SK-N-SH (cell line): ENCODE data around the gene CBFA2T2. TPM values are rescaled to one million over a fixed set of nuclear protein-coding genes. Genes with fewer than 3 reads are reported as not detected.

Source experiments
- CTCF ChIA-PET: fragments of 300-600, 350-600 bp; formaldehyde crosslinking; extraction: SDS; loops from one replicate; lab custom pipeline; 2021; lab: Yijun Ruan, JAX
- POLR2A ChIA-PET: fragments of 350-600 bp; sonication (Branson Sonifier 250); formaldehyde crosslinking; extraction: SDS; loops from one replicate; lab custom pipeline; 2020; ENCODE audit warnings: antibody characterized with exemption, inconsistent platforms; lab: Yijun Ruan, JAX
- DNase-seq: peaks from one replicate; pipeline ENCODE4 v3.0.0; 2012
- H2AFZ ChIP-seq: fragments of 200-600 bp; sonication (generic); 2 replicates; pipeline ENCODE4 v1.8.1; 2016; ENCODE audit warnings: antibody characterized with exemption, mild to moderate bottlenecking, low read depth
- H3F3A ChIP-seq: fragments of 200-600 bp; sonication (generic); replicated peaks from 2 replicates; pipeline ENCODE3; 2016; ENCODE audit warnings: antibody characterized with exemption, mild to moderate bottlenecking; ENCODE audit not compliant: insufficient read depth
- H3K27ac ChIP-seq, 2 experiments: fragments of 200-500 bp in 1 of 2; fragments of 200-600 bp in 1 of 2; sonication (Bioruptor generic) in 1 of 2; sonication (generic), shearing (Covaris generic) in 1 of 2; 2 replicates each; pipeline versions ENCODE4 v1.5.1 to v1.6.1; 2014 to 2016; ENCODE audit warnings: low read depth in 2 of 2, inconsistent platforms in 1 of 2, low read length in 1 of 2, mild to moderate bottlenecking in 1 of 2, mixed read lengths in 1 of 2
- H3K27me3 ChIP-seq: fragments of 200-600 bp; sonication (generic), shearing (Covaris generic); 2 replicates; pipeline ENCODE4 v1.6.1; 2016; ENCODE audit warnings: mixed run types; ENCODE audit not compliant: insufficient read depth
- H3K36me3 ChIP-seq, 2 experiments: fragments of 200-500 bp in 1 of 2; fragments of 200-600 bp in 1 of 2; sonication (Bioruptor generic) in 1 of 2; sonication (generic) in 1 of 2; replicated peaks in 1 of 2; 2 replicates each; pipeline versions ENCODE3 to v1.5.1; 2014 to 2016; ENCODE audit warnings: low read length in 1 of 2, mild to moderate bottlenecking in 1 of 2; ENCODE audit not compliant: insufficient read depth in 2 of 2, control insufficient read depth in 1 of 2
- H3K4me1 ChIP-seq, 2 experiments: fragments of 200-500 bp in 1 of 2; fragments of 200-600 bp in 1 of 2; sonication (Bioruptor generic) in 1 of 2; sonication (generic), shearing (Covaris generic) in 1 of 2; 2 replicates each; pipeline versions ENCODE4 v1.5.1 to v1.6.1; 2014 to 2016; ENCODE audit warnings: low read depth in 1 of 2, low read length in 1 of 2, mixed run types in 1 of 2; ENCODE audit not compliant: insufficient read depth in 2 of 2, control insufficient read depth in 1 of 2
- H3K4me2 ChIP-seq: fragments of 200-600 bp; sonication (generic), shearing (Covaris generic); 2 replicates; pipeline ENCODE4 v1.6.1; 2017; ENCODE audit warnings: mixed run types
- H3K4me3 ChIP-seq, 2 experiments: fragments of 200-500 bp in 1 of 2; fragments of 200-600 bp in 1 of 2; sonication (Bioruptor generic) in 1 of 2; sonication (generic), shearing (Covaris generic) in 1 of 2; 2 replicates each; pipeline versions ENCODE4 v1.5.1 to v1.8.1; 2014 to 2016; ENCODE audit warnings: low read depth in 2 of 2, inconsistent platforms in 1 of 2, low read length in 1 of 2, mild to moderate bottlenecking in 1 of 2, mixed read lengths in 1 of 2, moderate library complexity in 1 of 2
- H3K79me2 ChIP-seq: fragments of 200-600 bp; sonication (generic); 2 replicates; pipeline ENCODE4 v1.8.1; 2017; ENCODE audit warnings: mild to moderate bottlenecking; ENCODE audit not compliant: insufficient read depth
- H3K9ac ChIP-seq: fragments of 200-600 bp; sonication (generic); 2 replicates; pipeline ENCODE4 v1.6.1; 2017; ENCODE audit warnings: mixed run types
- H3K9me2 ChIP-seq: fragments of 200-600 bp; sonication (generic); 2 replicates; pipeline ENCODE4 v1.6.1; 2017; ENCODE audit warnings: mixed run types
- H3K9me3 ChIP-seq: fragments of 200-600 bp; sonication (generic); 2 replicates; pipeline ENCODE4 v1.6.1; 2017; ENCODE audit warnings: mixed run types, mild to moderate bottlenecking, moderate library complexity
- H4K20me1 ChIP-seq: fragments of 200-600 bp; sonication (generic); 2 replicates; pipeline ENCODE4 v1.6.1; 2017; ENCODE audit warnings: mild to moderate bottlenecking, mixed run types; ENCODE audit not compliant: insufficient read depth
- CHD2 ChIP-seq: fragments of 150-350 bp; IDR thresholded peaks from 2 replicates; pipeline ENCODE4 v1.6.1; 2018; ENCODE audit warnings: low read length; ENCODE audit not compliant: partially characterized antibody
- EZH2phosphoT487 ChIP-seq: fragments of 200-600 bp; sonication (generic); IDR thresholded peaks from 2 replicates; pipeline ENCODE4 v1.6.1; 2017; ENCODE audit warnings: low read depth, mixed run types, mild to moderate bottlenecking, antibody characterized with exemption, moderate library complexity, borderline replicate concordance
- FOSL2 ChIP-seq: IDR thresholded peaks from 2 replicates; pipeline ENCODE4 v1.4.0; 2012; ENCODE audit warnings: low read depth, mild to moderate bottlenecking, moderate library complexity, borderline replicate concordance
- IRF3 ChIP-seq: fragments of 150-350 bp; IDR thresholded peaks from 2 replicates; pipeline ENCODE4 v1.6.1; 2016; ENCODE audit warnings: mild to moderate bottlenecking, low read depth, low read length
- NRF1 ChIP-seq: IDR thresholded peaks from 2 replicates; pipeline ENCODE4 v1.6.1; 2012; ENCODE audit warnings: low read depth, mild to moderate bottlenecking, low read length
- RAD21 ChIP-seq: IDR thresholded peaks from 2 replicates; pipeline ENCODE4 v1.6.1; 2012; ENCODE audit warnings: mild to moderate bottlenecking, low read length
- RCOR1 ChIP-seq: fragments of 150-350 bp; IDR thresholded peaks from 2 replicates; pipeline ENCODE4 v1.6.1; 2017; ENCODE audit warnings: antibody characterized with exemption, low read length
- RFX5 ChIP-seq: IDR thresholded peaks from 2 replicates; pipeline ENCODE4 v1.6.1; 2012; ENCODE audit warnings: mild to moderate bottlenecking, improper control_type of control experiment, low read length
- RXRA ChIP-seq: IDR thresholded peaks from 2 replicates; pipeline ENCODE4 v1.4.0; 2012; ENCODE audit warnings: low read depth, mild to moderate bottlenecking, borderline replicate concordance
- SMC3 ChIP-seq: IDR thresholded peaks from 2 replicates; pipeline ENCODE4 v1.6.1; 2012; ENCODE audit warnings: low read depth, low read length, improper control_type of control experiment
- TCF12 ChIP-seq: IDR thresholded peaks from 2 replicates; pipeline ENCODE4 v1.4.0; 2012
- TEAD4 ChIP-seq: IDR thresholded peaks from 2 replicates; pipeline ENCODE4 v1.4.0; 2012; ENCODE audit warnings: mild to moderate bottlenecking, borderline replicate concordance; ENCODE audit not compliant: insufficient read depth
- YY1 ChIP-seq: IDR thresholded peaks from 2 replicates; pipeline ENCODE4 v1.4.0; 2012; ENCODE audit warnings: low read depth, mild to moderate bottlenecking
- WGBS: methylation state at CpG from one replicate; pipeline ENCODE4 v1.1.6; 2017; ENCODE audit warnings: low lambda C conversion rate; 5-methylcytosine and 5-hydroxymethylcytosine counted together
- polyA plus RNA-seq, 3 experiments: library from polyadenylated mRNA; depleted of rRNA; stranded (reverse); fragments of >200 nt; gene quantifications; 2 replicates each; pipeline ENCODE4 v1.2.3, GENCODE V29; 2012
- TF ChIP-seq, protein P1 (sequence below): fragments of 150-350 bp; IDR thresholded peaks from 2 replicates; pipeline ENCODE4 v1.6.1; 2017; ENCODE audit warnings: antibody characterized with exemption, low read length, low read depth, borderline replicate concordance
- TF ChIP-seq, protein P2 (sequence below): fragments of 200-600 bp; sonication (generic); IDR thresholded peaks from 2 replicates; pipeline ENCODE4 v1.6.1; 2017; ENCODE audit warnings: antibody characterized with exemption, mild to moderate bottlenecking, moderate library complexity

Gene CBFA2T2
- polyA plus RNA-seq, 1 of the 3 experiments (the other 2 are of a cell fraction), result 11.0 TPM

DNA sequence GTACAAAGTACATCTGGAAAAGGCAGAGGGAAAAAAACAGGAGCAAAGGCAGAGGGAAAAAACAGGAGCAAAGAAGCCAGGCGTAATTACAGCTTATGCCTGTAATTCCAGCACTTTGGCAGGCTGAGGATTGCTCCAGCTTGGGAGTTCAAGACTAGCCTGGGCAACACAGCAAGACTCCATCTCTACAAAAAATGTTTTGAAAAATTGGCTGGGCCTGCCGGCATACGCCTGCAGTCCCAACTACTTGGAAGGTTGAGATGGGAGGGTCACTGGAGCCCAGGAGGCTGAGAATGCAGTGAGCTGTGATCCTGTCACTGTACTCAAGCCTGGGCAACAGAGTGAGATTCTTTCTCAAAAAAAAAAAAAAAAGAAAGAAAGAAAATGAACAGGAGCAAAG, 19.0 kb upstream of the CBFA2T2 start (continued):
- TF ChIP-seq SMC3, result no peak
- no peak for TF ChIP-seq EZH2phosphoT487
- no peak for TF ChIP-seq RCOR1
- TF ChIP-seq RFX5, result no peak
- no peak for TF ChIP-seq RXRA
- no peak for TF ChIP-seq RAD21

DNA sequence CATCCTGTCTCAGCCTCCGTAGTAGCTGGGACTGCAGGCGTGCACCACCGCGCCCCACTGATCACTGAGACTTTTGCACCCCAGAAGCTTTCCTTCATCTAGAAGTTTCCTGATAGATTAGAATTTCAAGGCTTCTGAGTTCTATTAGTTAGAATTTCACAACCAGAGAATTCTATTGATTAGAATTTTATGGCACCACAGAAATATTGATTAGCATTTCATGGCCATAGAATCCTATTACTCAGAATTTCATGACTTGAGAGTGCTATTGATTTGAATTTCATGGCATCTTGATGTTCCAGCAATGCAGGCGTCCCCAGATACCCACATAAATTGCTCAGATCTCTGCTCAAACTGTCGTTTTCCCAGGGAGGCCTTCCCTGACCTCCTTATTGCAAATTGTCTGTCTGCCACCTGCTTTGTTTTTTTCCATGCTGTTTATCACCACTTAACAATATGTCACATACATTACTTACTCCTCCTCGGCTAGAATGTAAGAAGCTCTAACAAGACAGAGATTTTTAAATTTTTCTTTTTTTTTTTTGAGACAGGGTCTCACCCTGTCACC, 16.9 kb upstream of the CBFA2T2 start:
- 0 out of 2 replicates have a peak, but pooled peaks cover 7% of the 10 kb centered on the region for H3K27me3 ChIP-seq
- no peak overlapping the region for H2AFZ ChIP-seq
- 77% methylated on average over 7 of the region's 7 CpGs for WGBS
- no peaks in the 10 kb centered on the region for H3K79me2 ChIP-seq
- no peak overlapping the region for H3K9ac ChIP-seq
- ChIA-PET CTCF (interaction anchor here (0.7 to 0.8 kb wide), 2 partner anchors 13 to 180 kb away, joined by 3 read pairs; no protein-coding TSS in a partner anchor), POLR2A (no interaction called here)
- no peak overlapping the region for H3K27ac ChIP-seq
- H3K4me3 ChIP-seq, result no peak overlapping the region
- H3K9me3 ChIP-seq, result no peaks in the 10 kb centered on the region
- no peak overlapping the region for H3K4me2 ChIP-seq
- no peak for DNase-seq
- no peaks in the 10 kb centered on the region for H3K9me2 ChIP-seq
- peaks cover 0 to 3% of the 10 kb centered on the region in 2 experiments; a peak in 1 of 4 replicates for H3K4me1 ChIP-seq
- no peaks in the 10 kb centered on the region for H4K20me1 ChIP-seq
- TF ChIP-seq CHD2, result no peak
- no peaks in the 10 kb centered on the region for H3K36me3 ChIP-seq
- no peaks in the 10 kb centered on the region for H3F3A ChIP-seq

DNA sequence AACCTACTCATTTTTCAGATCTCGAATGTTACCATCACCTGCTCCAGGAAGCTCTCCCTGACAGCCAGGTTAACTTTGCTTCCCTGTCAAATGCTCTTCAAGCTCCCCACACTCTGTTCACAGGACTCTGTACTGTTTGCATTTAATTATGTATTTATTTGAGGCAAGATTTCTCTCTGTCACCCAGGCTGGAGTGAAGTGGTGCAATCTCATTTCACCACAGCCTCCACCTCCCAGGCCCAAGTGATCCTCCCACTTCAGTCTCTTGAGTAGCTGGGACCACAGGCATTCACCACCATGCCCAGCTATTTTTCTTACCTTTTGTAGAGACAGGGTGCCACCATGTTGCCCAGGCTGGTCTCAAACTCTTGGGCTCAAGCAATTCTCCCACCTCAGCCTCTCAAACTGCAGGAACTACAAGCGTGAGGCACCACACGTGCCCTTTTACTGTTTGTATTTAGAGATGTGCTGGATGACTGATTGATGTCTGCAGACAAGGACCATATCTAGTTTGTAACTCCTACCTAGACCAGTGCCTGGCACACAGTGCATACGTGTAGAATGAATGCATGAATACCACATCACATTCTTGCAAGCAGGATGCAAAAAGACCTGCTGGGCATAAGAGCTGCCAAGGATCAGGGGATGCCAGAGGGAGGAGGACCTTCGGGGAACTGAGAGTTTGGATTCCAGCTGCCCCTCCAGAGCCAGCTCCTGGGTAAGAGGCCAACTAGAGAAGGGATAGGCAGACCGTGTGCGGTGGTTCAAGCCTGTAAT, 15.6 kb upstream of the CBFA2T2 start:
- Histone ChIP-seq H3K4me3 (no peak overlapping the region), H3K36me3 (no peaks in the 10 kb centered on the region), H3K27me3 (0 out of 2 replicates have a peak, but pooled peaks cover 7% of the 10 kb centered on the region), H3F3A (no peaks in the 10 kb centered on the region), H3K4me1 (peaks cover 0 to 3% of the 10 kb centered on the region in 2 experiments; a peak in 1 of 4 replicates), H4K20me1 (no peaks in the 10 kb centered on the region), H3K9ac (no peak overlapping the region), H3K27ac (no peak overlapping the region), H3K9me3 (no peaks in the 10 kb centered on the region), H3K4me2 (no peak overlapping the region), H3K9me2 (no peaks in the 10 kb centered on the region), H3K79me2 (no peaks in the 10 kb centered on the region), H2AFZ (no peak overlapping the region)
- no peak for TF ChIP-seq RCOR1
- TF ChIP-seq FOSL2, result no peak
- TF ChIP-seq, protein P1, sequence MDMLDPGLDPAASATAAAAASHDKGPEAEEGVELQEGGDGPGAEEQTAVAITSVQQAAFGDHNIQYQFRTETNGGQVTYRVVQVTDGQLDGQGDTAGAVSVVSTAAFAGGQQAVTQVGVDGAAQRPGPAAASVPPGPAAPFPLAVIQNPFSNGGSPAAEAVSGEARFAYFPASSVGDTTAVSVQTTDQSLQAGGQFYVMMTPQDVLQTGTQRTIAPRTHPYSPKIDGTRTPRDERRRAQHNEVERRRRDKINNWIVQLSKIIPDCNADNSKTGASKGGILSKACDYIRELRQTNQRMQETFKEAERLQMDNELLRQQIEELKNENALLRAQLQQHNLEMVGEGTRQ, result no peak
- TF ChIP-seq CHD2, result no peak
- TF ChIP-seq, protein P2, sequence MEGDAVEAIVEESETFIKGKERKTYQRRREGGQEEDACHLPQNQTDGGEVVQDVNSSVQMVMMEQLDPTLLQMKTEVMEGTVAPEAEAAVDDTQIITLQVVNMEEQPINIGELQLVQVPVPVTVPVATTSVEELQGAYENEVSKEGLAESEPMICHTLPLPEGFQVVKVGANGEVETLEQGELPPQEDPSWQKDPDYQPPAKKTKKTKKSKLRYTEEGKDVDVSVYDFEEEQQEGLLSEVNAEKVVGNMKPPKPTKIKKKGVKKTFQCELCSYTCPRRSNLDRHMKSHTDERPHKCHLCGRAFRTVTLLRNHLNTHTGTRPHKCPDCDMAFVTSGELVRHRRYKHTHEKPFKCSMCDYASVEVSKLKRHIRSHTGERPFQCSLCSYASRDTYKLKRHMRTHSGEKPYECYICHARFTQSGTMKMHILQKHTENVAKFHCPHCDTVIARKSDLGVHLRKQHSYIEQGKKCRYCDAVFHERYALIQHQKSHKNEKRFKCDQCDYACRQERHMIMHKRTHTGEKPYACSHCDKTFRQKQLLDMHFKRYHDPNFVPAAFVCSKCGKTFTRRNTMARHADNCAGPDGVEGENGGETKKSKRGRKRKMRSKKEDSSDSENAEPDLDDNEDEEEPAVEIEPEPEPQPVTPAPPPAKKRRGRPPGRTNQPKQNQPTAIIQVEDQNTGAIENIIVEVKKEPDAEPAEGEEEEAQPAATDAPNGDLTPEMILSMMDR, result no peak
- TF ChIP-seq YY1, result no peak
- no peak for TF ChIP-seq TCF12
- no peak for TF ChIP-seq NRF1
- no peak for TF ChIP-seq EZH2phosphoT487
- TF ChIP-seq RXRA, result no peak
- TF ChIP-seq IRF3, result no peak
- no peak for TF ChIP-seq TEAD4
- DNase-seq, result no peak
- 67% methylated on average over 7 of the region's 7 CpGs for WGBS
- POLR2A ChIA-PET, result interaction anchor here (1.1 kb wide), 1 partner anchor 19 kb away, joined by 3 read pairs; no protein-coding TSS in a partner anchor
- CTCF ChIA-PET, result interaction anchor here (1.7 kb wide), 1 partner anchor 11 kb away, joined by 3 read pairs; no protein-coding TSS in a partner anchor
